Ascending aorta (tissue), 2 donors: ENCODE measurements around the gene PPP2R1B. TPM values are rescaled to one million over a fixed set of nuclear protein-coding genes. Genes with fewer than 3 reads are reported as not detected.

Source experiments
- DNase-seq, 2 donors: peaks; one replicate each; pipeline ENCODE4 v3.0.0-alpha.2; 2019; ENCODE audit warnings: low spot score in 2 of 2
- H3K27ac ChIP-seq, 2 donors: fragments of 200-600 bp; sonication (generic); one replicate each; pipeline ENCODE4 v1.5.1; 2016 to 2017; ENCODE audit warnings: mild to moderate bottlenecking in 1 of 2
- H3K27me3 ChIP-seq: fragments of 200-600 bp; sonication (generic); one replicate; pipeline ENCODE4 v1.5.1; 2017
- H3K36me3 ChIP-seq, 2 donors: fragments of 200-600 bp; sonication (generic); one replicate each; pipeline ENCODE4 v1.5.1; 2016
- H3K4me1 ChIP-seq, 2 donors: fragments of 200-600 bp; sonication (generic); one replicate each; pipeline ENCODE4 v1.5.1; 2016 to 2017; ENCODE audit warnings: mild to moderate bottlenecking in 1 of 2
- H3K4me3 ChIP-seq, 2 donors: fragments of 200-600 bp; sonication (generic); one replicate each; pipeline ENCODE4 v1.5.1; 2016 to 2017; ENCODE audit warnings: mild to moderate bottlenecking in 1 of 2
- H3K9me3 ChIP-seq, 2 donors: fragments of 200-600 bp; sonication (generic); one replicate each; pipeline ENCODE4 v1.5.1; 2016
- CTCF ChIP-seq, 3 experiments: fragments of 200-600 bp in 2 of 3; fragments of 450-650 bp in 1 of 3; sonication (generic) in 2 of 3; IDR thresholded peaks; one replicate each; pipeline ENCODE4 v1.5.1; 2016 to 2019; ENCODE audit warnings: antibody characterized with exemption in 3 of 3, mild to moderate bottlenecking in 1 of 3, moderate library complexity in 1 of 3
- intact Hi-C: fragments of 100-400 bp; cut with DNase I; formaldehyde crosslinking; loops from one replicate; pipeline ENCODE4 v1.15.1; 2023
- total RNA-seq: library from RNA; depleted of rRNA; stranded (reverse); fragments of >200 nt; gene quantifications from one replicate; pipeline ENCODE4 v1.1.0, GENCODE V29; 2016

PPP2R1B gene
- total RNA-seq, 1 donor from 2014 or later, result 7.7 TPM

GRCh38 chr11:111736621-111737443 is 29.4 kb downstream of the PPP2R1B start:
- H3K4me1 ChIP-seq, result peaks cover 33 to 68% of the 10 kb centered on the region in 2 donors
- peaks cover 11 to 17% of the 10 kb centered on the region in 2 donors for H3K36me3 ChIP-seq
- no peak for TF ChIP-seq CTCF (IDR thresholded peaks at IDR 0.05)
- H3K9me3 ChIP-seq, result no peaks in the 10 kb centered on the region
- no peak for DNase-seq
- intact Hi-C loops, result loop anchor here (10.0 kb wide), 1 partner anchor 412 kb away; no protein-coding TSS in a partner anchor
- no peaks in the 10 kb centered on the region for H3K27me3 ChIP-seq
- H3K4me3 ChIP-seq, result no peak overlapping the region
- peak overlapping the region; percentile 91 to 97 for H3K27ac ChIP-seq

GRCh38 chr11:111736181-111736590 is 30.0 kb downstream of the PPP2R1B start:
- DNase-seq, result no peak
- Histone ChIP-seq H3K9me3 (no peaks in the 10 kb centered on the region), H3K4me3 (peak overlapping the region in 1 of 2 donors; percentile 55), H3K27ac (peak overlapping the region; percentile 91 to 97), H3K4me1 (peaks cover 36 to 74% of the 10 kb centered on the region in 2 donors), H3K36me3 (peaks cover 6 to 10% of the 10 kb centered on the region in 2 donors), H3K27me3 (no peaks in the 10 kb centered on the region)
- intact Hi-C loops, result loop anchor here (10.0 kb wide), 1 partner anchor 411 kb away; no protein-coding TSS in a partner anchor
- no peak for TF ChIP-seq CTCF (IDR thresholded peaks at IDR 0.05)

- Histone ChIP-seq H3K27me3 (no peaks in the 10 kb centered on the region), H3K4me1 (peaks cover 41 to 76% of the 10 kb centered on the region in 2 donors), H3K36me3 (peaks cover 0 to 3% of the 10 kb centered on the region in 2 donors), H3K9me3 (no peaks in the 10 kb centered on the region), H3K4me3 (peak overlapping the region; percentile 29 to 55), H3K27ac (peak overlapping the region; percentile 91 to 97)
- intact Hi-C loops, result loop anchor here (1.0 to 10.0 kb wide), 2 partner anchors 133 to 411 kb away; partner anchors contain the start of gene SIK2
- peak; percentile 47 to 95 for DNase-seq
- no peak for TF ChIP-seq CTCF (IDR thresholded peaks at IDR 0.05)
Observed at GRCh38 chr11:111735262-111736116, 30.7 kb downstream of the PPP2R1B start.

- no peak for DNase-seq
- Histone ChIP-seq H3K27me3 (no peaks in the 10 kb centered on the region), H3K36me3 (no peaks in the 10 kb centered on the region), H3K4me1 (peaks cover 41 to 79% of the 10 kb centered on the region in 2 donors), H3K27ac (peak overlapping the region; percentile 91 to 97), H3K9me3 (no peaks in the 10 kb centered on the region), H3K4me3 (peak overlapping the region; percentile 1 to 29)
- intact Hi-C loops, result loop anchor here (1.0 to 10.0 kb wide), 2 partner anchors 133 to 410 kb away; partner anchors contain the start of gene SIK2
- TF ChIP-seq CTCF (IDR thresholded peaks at IDR 0.05), result no peak
Observed at GRCh38 chr11:111734954-111735261, 31.3 kb downstream of the PPP2R1B start.

GRCh38 chr11:111734101-111734953 is 31.9 kb downstream of the PPP2R1B start:
- no peak for TF ChIP-seq CTCF (IDR thresholded peaks at IDR 0.05)
- intact Hi-C loops, result loop anchor here (10.0 kb wide), 1 partner anchor 410 kb away; no protein-coding TSS in a partner anchor
- peak overlapping the region; percentile 91 to 97 for H3K27ac ChIP-seq
- no peaks in the 10 kb centered on the region for H3K36me3 ChIP-seq
- peak overlapping the region in 1 of 2 donors; percentile 1 for H3K4me3 ChIP-seq
- no peaks in the 10 kb centered on the region for H3K9me3 ChIP-seq
- peaks cover 41 to 79% of the 10 kb centered on the region in 2 donors for H3K4me1 ChIP-seq
- DNase-seq, result no peak
- H3K27me3 ChIP-seq, result no peaks in the 10 kb centered on the region
